Neural crest cell (in vitro differentiated cells): ENCODE data around the gene BHLHA15. TPM values are rescaled to one million over a fixed set of nuclear protein-coding genes. Genes with fewer than 3 reads are reported as not detected.

Experiments used
- DNase-seq: peaks from one replicate; pipeline ENCODE4 v3.0.0; 2021; ENCODE audit warnings: low read depth, mixed read lengths, low spot score
- H3K27ac Mint-ChIP-seq: one replicate; pipeline ENCODE4 v1.8.0; 2021; ENCODE audit warnings: mild to moderate bottlenecking, mixed read lengths; ENCODE audit not compliant: unreplicated experiment
- H3K27me3 Mint-ChIP-seq: 2 replicates; pipeline ENCODE4 v1.8.0; 2021; ENCODE audit warnings: low read depth, mild to moderate bottlenecking, mixed read lengths
- H3K36me3 Mint-ChIP-seq: 2 replicates; pipeline ENCODE4 v1.8.0; 2021; ENCODE audit warnings: low read depth, mild to moderate bottlenecking, mixed read lengths
- H3K4me1 Mint-ChIP-seq: 2 replicates; pipeline ENCODE4 v1.8.0; 2021; ENCODE audit warnings: mixed read lengths
- H3K4me3 Mint-ChIP-seq: one replicate; pipeline ENCODE4 v1.8.0; 2021; ENCODE audit warnings: mild to moderate bottlenecking, mixed read lengths
- H3K9me3 Mint-ChIP-seq: 2 replicates; pipeline ENCODE4 v1.8.0; 2021; ENCODE audit warnings: mixed read lengths
- total RNA-seq: library from RNA; stranded (reverse); gene quantifications from 2 replicates; pipeline ENCODE4 v1.2.1, GENCODE V29; 2021
- TF ChIP-seq, protein P1 (sequence below): fragments of 200-600 bp; sonication (generic); conservative IDR thresholded peaks from 2 replicates; pipeline ENCODE4 v1.5.0; 2021; ENCODE audit warnings: antibody characterized with exemption, mild to moderate bottlenecking

BHLHA15 gene
- total RNA-seq, 1 donor from 2014 or later = not detected

DNA sequence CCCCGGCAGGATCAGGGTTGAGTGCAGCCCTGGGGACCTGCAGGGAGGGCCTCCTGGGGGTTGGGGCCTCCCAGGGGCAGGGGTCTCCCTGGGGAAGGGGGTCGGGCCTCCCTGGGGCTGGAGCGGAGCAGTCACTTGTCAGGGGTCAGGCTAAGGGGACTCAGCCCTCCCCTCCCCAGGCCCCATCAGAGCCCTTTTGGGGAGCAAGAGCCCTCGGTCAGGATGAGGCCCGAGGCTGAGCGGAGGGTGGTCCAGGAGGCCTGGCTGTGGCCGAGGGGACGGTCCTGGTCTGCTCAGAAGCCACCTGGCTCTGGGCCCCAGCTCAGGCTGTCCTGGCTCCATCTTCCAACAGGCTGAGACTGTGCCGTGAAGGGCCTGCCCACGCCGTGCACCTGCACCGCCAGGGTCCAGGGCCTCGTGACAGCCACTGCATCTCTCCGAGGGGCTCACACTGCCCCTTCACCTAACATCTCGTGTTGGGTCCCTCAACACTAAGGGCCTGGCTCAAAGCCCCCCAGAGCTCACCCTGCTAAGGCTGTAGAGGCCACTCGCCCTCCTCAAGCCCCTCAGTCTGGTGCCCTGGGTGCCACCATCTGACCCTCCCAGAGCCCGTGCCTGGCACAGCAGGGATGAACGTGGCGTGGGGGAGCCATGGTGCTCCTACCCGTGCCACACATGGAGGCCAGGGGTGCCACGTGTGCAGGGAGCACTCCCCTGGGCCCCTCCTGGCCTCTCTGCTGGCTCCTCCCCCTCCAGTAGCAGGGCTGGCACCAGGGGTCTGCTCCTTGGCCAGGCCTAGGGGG lies 12.9 kb downstream of the BHLHA15 start:
- no peak for DNase-seq
- TF ChIP-seq, protein P1, sequence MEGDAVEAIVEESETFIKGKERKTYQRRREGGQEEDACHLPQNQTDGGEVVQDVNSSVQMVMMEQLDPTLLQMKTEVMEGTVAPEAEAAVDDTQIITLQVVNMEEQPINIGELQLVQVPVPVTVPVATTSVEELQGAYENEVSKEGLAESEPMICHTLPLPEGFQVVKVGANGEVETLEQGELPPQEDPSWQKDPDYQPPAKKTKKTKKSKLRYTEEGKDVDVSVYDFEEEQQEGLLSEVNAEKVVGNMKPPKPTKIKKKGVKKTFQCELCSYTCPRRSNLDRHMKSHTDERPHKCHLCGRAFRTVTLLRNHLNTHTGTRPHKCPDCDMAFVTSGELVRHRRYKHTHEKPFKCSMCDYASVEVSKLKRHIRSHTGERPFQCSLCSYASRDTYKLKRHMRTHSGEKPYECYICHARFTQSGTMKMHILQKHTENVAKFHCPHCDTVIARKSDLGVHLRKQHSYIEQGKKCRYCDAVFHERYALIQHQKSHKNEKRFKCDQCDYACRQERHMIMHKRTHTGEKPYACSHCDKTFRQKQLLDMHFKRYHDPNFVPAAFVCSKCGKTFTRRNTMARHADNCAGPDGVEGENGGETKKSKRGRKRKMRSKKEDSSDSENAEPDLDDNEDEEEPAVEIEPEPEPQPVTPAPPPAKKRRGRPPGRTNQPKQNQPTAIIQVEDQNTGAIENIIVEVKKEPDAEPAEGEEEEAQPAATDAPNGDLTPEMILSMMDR = no peak
- no peak overlapping the region for H3K27ac Mint-ChIP-seq
- no peaks in the 10 kb centered on the region for H3K9me3 Mint-ChIP-seq
- peaks cover 2% of the 10 kb centered on the region for H3K4me1 Mint-ChIP-seq
- no peaks in the 10 kb centered on the region for H3K27me3 Mint-ChIP-seq
- H3K4me3 Mint-ChIP-seq = no peak overlapping the region
- peaks cover 3% of the 10 kb centered on the region for H3K36me3 Mint-ChIP-seq

DNA sequence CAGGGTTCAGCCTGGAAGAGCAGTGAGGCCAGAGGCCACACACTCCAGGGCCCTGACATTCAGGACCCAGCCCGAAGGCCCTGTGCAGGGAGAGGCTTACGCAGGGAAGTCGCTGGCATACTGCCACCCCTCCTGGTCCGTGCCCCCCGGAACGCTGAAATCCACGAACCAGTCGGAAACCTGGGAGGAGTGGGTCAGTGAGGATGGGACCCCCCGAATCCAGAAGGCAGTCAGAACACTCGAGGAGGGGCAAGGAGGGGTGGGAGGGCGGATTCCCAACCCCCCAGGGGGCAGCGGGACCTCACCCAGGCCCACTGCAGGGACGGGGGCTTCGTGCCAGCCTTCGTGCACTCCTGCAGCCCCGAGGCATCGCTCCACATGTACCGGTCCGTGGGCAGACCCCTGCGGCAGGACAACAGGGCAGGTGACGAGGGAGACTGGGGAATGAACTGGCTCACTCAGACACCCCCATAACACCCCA lies 13.5 kb downstream of the BHLHA15 start:
- no peaks in the 10 kb centered on the region for H3K4me1 Mint-ChIP-seq
- DNase-seq = no peak

DNA sequence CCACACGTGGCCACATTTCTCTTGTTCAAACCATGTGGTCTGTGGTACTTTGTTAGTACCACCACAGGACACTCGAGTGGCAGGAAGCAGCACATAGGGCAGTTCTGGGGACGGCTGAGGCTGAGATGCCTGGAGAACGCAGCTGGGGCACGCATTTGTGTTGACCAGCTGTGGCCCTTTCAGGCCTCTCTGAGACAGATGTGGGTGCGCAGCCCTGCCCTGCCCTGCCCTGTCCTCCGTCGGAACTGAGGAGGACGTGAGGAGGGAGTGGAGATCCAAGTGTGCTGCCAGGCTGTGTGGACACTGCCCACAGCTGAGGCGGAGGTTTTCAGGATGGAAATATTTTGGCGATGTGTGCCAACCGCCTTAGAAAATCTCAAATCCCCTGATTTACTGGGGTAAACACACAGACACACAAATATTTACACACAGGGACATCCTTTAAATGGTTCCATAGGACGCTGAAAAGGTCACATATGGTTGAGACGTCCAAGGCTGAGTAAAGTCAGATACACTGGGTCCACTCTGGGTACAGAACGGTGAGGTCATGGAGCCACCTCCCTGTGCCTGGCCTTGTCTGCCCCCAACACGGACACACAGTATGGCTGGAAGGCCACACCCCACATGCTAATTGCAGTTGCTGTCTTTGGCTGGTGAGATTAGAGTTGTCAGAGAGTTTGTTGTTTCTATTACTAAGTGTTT lies 14.8 kb downstream of the BHLHA15 start:
- Mint-ChIP-seq H3K4me3 (no peak overlapping the region), H3K4me1 (no peaks in the 10 kb centered on the region), H3K27me3 (no peaks in the 10 kb centered on the region), H3K27ac (peak overlapping the region; percentile 20), H3K9me3 (no peaks in the 10 kb centered on the region), H3K36me3 (no peaks in the 10 kb centered on the region)
- TF ChIP-seq, protein P1 = no peak
- DNase-seq = no peak

More for the DNA sequence above, 13.5 kb downstream of the BHLHA15 start:
- Mint-ChIP-seq H3K36me3 (no peaks in the 10 kb centered on the region), H3K27me3 (no peaks in the 10 kb centered on the region), H3K27ac (no peak overlapping the region), H3K9me3 (no peaks in the 10 kb centered on the region), H3K4me3 (no peak overlapping the region)
- TF ChIP-seq, protein P1 = no peak

DNA sequence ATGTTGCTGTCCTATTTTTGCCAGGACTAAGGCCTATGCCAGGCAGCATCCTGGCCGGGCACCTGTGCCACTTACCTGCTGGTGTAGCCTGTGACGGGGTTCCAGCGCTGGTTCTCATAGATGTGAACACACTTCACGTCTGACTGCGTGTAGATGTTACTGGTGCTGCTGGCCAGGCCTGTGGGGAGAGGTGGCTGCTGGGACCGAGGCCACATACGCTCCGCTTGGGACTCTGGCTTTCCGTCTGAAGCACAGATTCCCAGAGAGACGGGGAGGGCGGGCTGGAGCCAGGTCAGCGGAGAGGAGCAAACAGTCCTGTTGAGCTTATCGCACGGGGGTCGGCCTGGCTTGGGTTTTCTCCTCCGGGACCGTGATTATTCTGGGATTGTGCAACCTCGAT lies 16.7 kb downstream of the BHLHA15 start:
- Mint-ChIP-seq H3K36me3 (no peaks in the 10 kb centered on the region), H3K4me3 (no peak overlapping the region), H3K27me3 (no peaks in the 10 kb centered on the region), H3K9me3 (no peaks in the 10 kb centered on the region), H3K27ac (no peak overlapping the region), H3K4me1 (no peaks in the 10 kb centered on the region)
- TF ChIP-seq, protein P1 = no peak
- DNase-seq = no peak

DNA sequence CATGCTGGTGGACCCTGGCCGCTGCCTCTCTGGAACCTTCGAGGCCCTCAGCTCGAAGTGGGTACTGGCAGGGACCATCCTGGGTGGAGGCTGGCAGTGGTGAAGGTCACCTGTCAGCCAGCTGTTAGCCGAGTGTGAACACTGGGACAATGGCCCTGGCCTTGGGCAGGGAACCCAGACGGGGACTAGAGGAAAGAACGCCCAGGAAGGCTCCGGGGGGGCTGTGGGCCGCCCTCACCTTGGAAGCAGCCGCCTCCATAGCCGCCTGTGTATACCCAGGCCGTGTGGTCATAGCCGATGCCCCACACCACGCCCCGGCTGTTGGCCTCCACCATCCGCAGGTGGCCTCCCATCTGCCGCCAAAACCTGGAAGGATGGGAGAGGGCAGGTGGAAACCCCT lies 17.6 kb downstream of the BHLHA15 start:
- Mint-ChIP-seq H3K4me3 (no peak overlapping the region), H3K4me1 (no peaks in the 10 kb centered on the region), H3K9me3 (no peaks in the 10 kb centered on the region), H3K27ac (peak overlapping the region; percentile 86), H3K27me3 (no peaks in the 10 kb centered on the region), H3K36me3 (no peaks in the 10 kb centered on the region)
- TF ChIP-seq, protein P1 = no peak
- DNase-seq = no peak
